Left ventricle myocardium inferior (tissue), 1 donor: ENCODE results near the gene VRK1. TPM values are rescaled to one million over a fixed set of nuclear protein-coding genes. Genes with fewer than 3 reads are reported as not detected.

Source experiments
- DNase-seq: peaks from one replicate; pipeline ENCODE4 v3.0.0-alpha.2; 2020
- H3K27ac ChIP-seq: fragments of 200-600 bp; replicated peaks from 2 replicates; pipeline ENCODE4 v1.8.0; 2021
- H3K27me3 ChIP-seq: fragments of 200-600 bp; 2 replicates; pipeline ENCODE4 v1.8.0; 2021; ENCODE audit warnings: low read depth
- H3K36me3 ChIP-seq: fragments of 200-600 bp; 2 replicates; pipeline ENCODE4 v1.8.0; 2021
- H3K4me1 ChIP-seq: fragments of 200-600 bp; 2 replicates; pipeline ENCODE4 v1.8.0; 2021
- H3K4me3 ChIP-seq: fragments of 200-600 bp; 2 replicates; pipeline ENCODE4 v1.8.0; 2021; ENCODE audit warnings: mild to moderate bottlenecking, moderate library complexity
- H3K9me3 ChIP-seq: fragments of 200-600 bp; replicated peaks from 2 replicates; pipeline ENCODE4 v1.8.0; 2021
- intact Hi-C: fragments of 100-400 bp; cut with micrococcal nuclease; formaldehyde crosslinking; loops from one replicate; pipeline ENCODE4 v1.11.0; 2022
- total RNA-seq: library from RNA; stranded (reverse); fragmentation: NEBNext Ultra II Directional; extraction: Animal tissue kit (Norgen Biotek cat#: 25700); gene quantifications from one replicate; pipeline ENCODE4 v1.2.1, GENCODE V29; 2021
- TF ChIP-seq, protein P1 (sequence below): fragments of 200-600 bp; IDR thresholded peaks from 2 replicates; pipeline ENCODE4 v1.8.0; 2021; ENCODE audit warnings: antibody characterized with exemption, mild to moderate bottlenecking, borderline replicate concordance
- donor health status: DM: no; HTN: yes; CAD: no; lungs with severe emphysema.

The VRK1 gene
- total RNA-seq, 1 donor from 2014 or later, result 6.5 TPM

GRCh38 chr14:96844857-96845570 is 47.8 kb downstream of the VRK1 start:
- DNase-seq, result no peak
- intact Hi-C loops, result no loop called here
- no peaks in the 10 kb centered on the region for H3K4me1 ChIP-seq

DNA sequence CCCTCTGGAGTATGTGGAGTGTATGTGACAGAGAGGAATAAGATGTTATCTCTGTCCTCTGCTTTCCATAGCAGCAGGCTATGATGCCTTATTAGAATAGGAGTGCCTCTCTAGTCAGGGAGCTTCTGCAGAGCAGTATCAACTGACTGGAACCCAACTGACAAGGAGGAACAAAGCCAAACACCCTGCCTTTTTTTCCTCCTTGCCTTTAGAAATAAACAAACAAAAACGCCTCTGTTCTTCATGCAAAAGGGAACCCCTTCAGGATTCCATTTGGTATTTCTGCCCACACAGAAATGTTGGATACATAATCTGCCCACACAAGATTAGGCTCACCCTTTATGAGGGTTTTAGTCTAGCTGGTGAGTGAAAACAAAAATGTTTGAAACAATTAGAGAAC is 50.3 kb downstream of the VRK1 start:
- H3K9me3 ChIP-seq, result no peaks in the 10 kb centered on the region
- no peak for DNase-seq
- H3K36me3 ChIP-seq, result peaks cover 11% of the 10 kb centered on the region
- no peak overlapping the region for H3K4me3 ChIP-seq
- no peak overlapping the region for H3K27ac ChIP-seq
- TF ChIP-seq, protein P1, sequence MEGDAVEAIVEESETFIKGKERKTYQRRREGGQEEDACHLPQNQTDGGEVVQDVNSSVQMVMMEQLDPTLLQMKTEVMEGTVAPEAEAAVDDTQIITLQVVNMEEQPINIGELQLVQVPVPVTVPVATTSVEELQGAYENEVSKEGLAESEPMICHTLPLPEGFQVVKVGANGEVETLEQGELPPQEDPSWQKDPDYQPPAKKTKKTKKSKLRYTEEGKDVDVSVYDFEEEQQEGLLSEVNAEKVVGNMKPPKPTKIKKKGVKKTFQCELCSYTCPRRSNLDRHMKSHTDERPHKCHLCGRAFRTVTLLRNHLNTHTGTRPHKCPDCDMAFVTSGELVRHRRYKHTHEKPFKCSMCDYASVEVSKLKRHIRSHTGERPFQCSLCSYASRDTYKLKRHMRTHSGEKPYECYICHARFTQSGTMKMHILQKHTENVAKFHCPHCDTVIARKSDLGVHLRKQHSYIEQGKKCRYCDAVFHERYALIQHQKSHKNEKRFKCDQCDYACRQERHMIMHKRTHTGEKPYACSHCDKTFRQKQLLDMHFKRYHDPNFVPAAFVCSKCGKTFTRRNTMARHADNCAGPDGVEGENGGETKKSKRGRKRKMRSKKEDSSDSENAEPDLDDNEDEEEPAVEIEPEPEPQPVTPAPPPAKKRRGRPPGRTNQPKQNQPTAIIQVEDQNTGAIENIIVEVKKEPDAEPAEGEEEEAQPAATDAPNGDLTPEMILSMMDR, result no peak
- intact Hi-C loops, result no loop called here
- H3K4me1 ChIP-seq, result no peaks in the 10 kb centered on the region
- H3K27me3 ChIP-seq, result no peaks in the 10 kb centered on the region

More at GRCh38 chr14:96844857-96845570, 47.8 kb downstream of the VRK1 start:
- H3K27me3 ChIP-seq, result no peaks in the 10 kb centered on the region
- no peak overlapping the region for H3K4me3 ChIP-seq
- no peaks in the 10 kb centered on the region for H3K9me3 ChIP-seq
- H3K27ac ChIP-seq, result no peak overlapping the region
- TF ChIP-seq, protein P1, result no peak
- H3K36me3 ChIP-seq, result peaks cover 17% of the 10 kb centered on the region

- intact Hi-C loops, result no loop called here
- Histone ChIP-seq H3K27me3 (no peaks in the 10 kb centered on the region), H3K4me3 (no peak overlapping the region), H3K9me3 (no peaks in the 10 kb centered on the region), H3K4me1 (no peaks in the 10 kb centered on the region), H3K27ac (no peak overlapping the region), H3K36me3 (peaks cover 11% of the 10 kb centered on the region)
- TF ChIP-seq, protein P1, result no peak
- no peak for DNase-seq
Measured at GRCh38 chr14:96848011-96848410, 50.8 kb downstream of the VRK1 start.

DNA sequence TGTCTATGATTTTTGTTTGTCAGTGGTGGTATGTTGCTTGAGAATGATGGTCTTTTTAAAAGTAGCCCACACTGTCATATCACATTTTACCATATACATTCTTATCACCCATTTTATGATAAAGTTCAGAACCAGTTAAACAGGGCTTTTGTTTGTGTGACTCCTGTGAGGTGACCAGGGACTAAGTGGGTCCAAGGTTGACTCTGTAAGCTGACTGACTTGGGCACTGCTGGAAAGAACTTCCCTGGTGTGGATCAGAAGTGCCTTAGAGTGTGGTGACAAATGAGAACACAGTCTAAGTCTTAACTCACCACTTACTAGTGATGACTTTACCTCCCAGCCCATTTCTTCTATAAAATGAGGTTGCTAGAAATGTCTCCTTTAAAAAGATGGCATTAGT is 52.6 kb downstream of the VRK1 start:
- DNase-seq, result no peak
- no peaks in the 10 kb centered on the region for H3K27me3 ChIP-seq
- no peak overlapping the region for H3K27ac ChIP-seq
- H3K4me3 ChIP-seq, result no peak overlapping the region
- intact Hi-C loops, result no loop called here
- TF ChIP-seq, protein P1, result no peak
- no peaks in the 10 kb centered on the region for H3K9me3 ChIP-seq
- H3K4me1 ChIP-seq, result no peaks in the 10 kb centered on the region
- H3K36me3 ChIP-seq, result peaks cover 11% of the 10 kb centered on the region

DNA sequence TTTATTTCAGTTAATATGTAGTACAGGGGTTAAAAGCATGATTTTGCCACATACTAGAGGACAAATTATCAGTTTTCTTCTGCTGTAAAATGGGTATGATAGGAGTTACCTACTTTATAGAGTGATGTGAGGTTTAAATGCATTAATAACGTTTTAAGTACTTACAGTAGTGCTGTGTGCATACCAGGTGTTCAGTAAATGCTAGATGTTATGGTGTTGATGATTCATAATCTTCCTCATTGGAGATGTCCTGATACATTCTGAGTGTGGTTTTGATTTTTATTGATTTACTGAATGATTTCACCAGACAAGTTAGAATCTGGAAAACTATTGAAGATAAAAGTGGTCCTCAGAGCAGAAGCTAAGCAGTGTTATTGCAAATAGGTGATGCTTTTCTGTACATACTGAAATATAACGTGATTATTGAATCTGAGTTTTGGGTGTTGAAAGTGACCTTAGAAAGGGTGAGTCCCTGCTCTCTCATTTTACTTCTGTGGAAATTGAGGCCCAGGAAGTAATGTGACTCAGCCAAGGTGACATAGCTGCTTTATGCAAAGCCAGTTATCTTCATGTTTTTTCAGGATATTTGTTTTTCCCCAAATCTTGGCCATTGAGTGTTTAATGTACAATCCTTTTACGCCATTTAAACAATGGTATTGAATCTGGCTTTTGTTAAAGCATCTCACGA is 54.7 kb downstream of the VRK1 start:
- Histone ChIP-seq H3K36me3 (peaks cover 11% of the 10 kb centered on the region), H3K4me1 (no peaks in the 10 kb centered on the region), H3K4me3 (no peak overlapping the region), H3K27ac (no peak overlapping the region), H3K27me3 (no peaks in the 10 kb centered on the region), H3K9me3 (no peaks in the 10 kb centered on the region)
- intact Hi-C loops, result no loop called here
- TF ChIP-seq, protein P1, result no peak
- no peak for DNase-seq
